PFSK-1 (cell line): Measurements from ENCODE around the gene C17orf114.

Experiments used
- POLR2AphosphoS5 ChIP-seq: IDR thresholded peaks from 2 replicates; pipeline ENCODE4 v1.6.1; 2012; ENCODE audit warnings: low read depth, mild to moderate bottlenecking, control low read depth, low read length, moderate library complexity
- TF ChIP-seq, protein P1 (sequence below), 2 experiments: IDR thresholded peaks; 2 replicates each; pipeline versions ENCODE4 v1.6.1 to v1.8.0; 2011 to 2012; ENCODE audit warnings: low read depth in 2 of 2, low read length in 2 of 2, control low read depth in 1 of 2, inconsistent platforms in 1 of 2, mild to moderate bottlenecking in 1 of 2, moderate library complexity in 1 of 2; ENCODE audit not compliant: insufficient read depth in 1 of 2

DNA sequence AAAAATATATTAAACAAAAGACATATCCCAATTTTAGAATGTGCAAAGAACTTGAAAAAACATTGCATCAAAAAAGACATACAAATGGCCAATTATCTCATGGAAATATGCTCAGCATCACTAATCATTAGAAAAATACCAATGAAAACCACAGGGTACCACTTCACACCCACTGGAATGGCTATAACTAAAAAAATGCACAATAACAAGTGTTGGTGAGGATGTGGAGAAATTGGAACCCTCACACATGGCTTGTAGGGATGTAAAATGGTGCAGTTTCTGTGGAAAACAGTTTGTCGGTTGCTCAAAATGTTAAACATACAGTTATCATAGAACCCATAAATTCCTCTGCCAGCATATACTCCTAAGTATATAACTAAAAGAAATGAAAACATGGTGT, 7.0 kb downstream of the C17orf114 start:
- no peak for TF ChIP-seq POLR2AphosphoS5
- TF ChIP-seq, protein P1, sequence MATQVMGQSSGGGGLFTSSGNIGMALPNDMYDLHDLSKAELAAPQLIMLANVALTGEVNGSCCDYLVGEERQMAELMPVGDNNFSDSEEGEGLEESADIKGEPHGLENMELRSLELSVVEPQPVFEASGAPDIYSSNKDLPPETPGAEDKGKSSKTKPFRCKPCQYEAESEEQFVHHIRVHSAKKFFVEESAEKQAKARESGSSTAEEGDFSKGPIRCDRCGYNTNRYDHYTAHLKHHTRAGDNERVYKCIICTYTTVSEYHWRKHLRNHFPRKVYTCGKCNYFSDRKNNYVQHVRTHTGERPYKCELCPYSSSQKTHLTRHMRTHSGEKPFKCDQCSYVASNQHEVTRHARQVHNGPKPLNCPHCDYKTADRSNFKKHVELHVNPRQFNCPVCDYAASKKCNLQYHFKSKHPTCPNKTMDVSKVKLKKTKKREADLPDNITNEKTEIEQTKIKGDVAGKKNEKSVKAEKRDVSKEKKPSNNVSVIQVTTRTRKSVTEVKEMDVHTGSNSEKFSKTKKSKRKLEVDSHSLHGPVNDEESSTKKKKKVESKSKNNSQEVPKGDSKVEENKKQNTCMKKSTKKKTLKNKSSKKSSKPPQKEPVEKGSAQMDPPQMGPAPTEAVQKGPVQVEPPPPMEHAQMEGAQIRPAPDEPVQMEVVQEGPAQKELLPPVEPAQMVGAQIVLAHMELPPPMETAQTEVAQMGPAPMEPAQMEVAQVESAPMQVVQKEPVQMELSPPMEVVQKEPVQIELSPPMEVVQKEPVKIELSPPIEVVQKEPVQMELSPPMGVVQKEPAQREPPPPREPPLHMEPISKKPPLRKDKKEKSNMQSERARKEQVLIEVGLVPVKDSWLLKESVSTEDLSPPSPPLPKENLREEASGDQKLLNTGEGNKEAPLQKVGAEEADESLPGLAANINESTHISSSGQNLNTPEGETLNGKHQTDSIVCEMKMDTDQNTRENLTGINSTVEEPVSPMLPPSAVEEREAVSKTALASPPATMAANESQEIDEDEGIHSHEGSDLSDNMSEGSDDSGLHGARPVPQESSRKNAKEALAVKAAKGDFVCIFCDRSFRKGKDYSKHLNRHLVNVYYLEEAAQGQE (IDR thresholded peaks at IDR 0.05; ENCODE audit: insufficient read depth in 1 of 2, low read depth in 2 of 2, low read length in 2 of 2), result no peak
